ENCODE data around the gene CBLN3.

The CBLN3 gene

DNA sequence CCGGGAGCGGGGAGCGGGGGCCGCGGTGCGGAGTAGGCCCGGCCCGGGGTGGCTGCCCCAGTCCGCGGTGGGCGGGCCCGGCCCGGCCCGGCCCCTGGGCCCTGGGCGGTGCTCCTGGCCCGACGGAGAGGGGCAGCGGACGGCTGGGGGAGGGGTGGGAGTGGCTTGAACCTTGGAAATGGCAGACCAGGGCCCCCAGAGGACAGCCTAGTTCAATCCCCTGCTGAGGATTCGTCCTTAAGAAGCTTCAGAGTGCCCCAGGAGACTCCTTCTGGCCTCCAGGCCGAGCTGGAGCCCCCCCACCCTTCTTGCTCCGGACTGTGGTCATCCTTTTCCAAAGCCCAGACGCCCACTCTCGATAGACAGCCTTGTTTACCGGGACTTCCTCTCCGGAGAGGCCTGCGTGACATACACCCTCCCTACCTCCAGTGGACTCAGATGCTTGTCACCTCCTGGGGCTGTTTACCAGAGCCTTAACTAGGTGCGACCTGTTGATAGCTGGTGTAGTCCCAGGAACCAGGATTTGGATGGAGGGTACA lies 744 bp upstream of the CBLN3 start:
- FAIRE-seq = no peak
- peak; percentile 79 for DNase-seq (ENCODE audit: insufficient read length)
- TF ChIP-seq POLR2AphosphoS5 (IDR thresholded peaks at IDR 0.05; ENCODE audit: low read depth, low read length) (no peak), TAF1 (IDR thresholded peaks at IDR 0.05; ENCODE audit: borderline replicate concordance, low read depth, low read length) (no peak), POLR2A (IDR thresholded peaks at IDR 0.05; ENCODE audit: low read depth, low read length) (no peak)

DNA sequence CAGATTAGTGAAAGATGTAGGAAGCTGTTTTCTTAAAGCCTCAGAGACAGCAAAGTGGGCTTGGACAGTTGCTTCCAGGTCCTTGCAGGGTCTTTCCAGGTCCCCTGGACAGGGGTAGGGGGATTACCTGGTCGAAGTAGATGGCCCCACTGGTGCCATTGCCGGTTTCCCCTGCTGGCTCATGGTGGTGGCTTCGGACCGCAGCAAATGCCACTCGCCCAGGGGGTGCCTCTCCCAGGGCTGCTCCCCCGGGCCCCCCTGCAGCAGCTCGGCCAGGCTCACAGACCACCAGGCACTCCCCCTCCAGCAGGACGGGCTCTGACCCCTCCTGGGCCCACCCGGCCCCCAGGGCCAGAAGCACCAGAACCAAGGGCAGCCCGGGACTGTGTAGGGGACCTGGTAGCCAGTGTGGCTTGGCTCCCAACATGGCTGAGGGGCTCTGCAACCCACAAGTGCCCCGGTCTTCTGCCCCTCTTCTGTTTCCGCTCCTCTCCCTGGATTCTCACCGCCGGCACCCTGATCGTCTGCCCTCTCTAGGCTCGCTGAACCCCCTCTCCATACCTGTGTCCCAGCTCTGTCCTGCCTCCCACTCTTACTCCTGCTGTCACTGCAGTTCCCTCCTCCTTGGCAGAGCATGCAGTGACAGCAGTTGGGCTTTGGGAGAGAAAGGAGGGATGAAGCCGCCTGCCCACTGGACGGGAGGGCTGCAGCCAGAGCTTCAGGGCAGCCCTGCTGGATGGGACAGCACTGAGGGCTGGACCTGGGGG lies 657 bp downstream of the CBLN3 start:
- FAIRE-seq (no peak), DNase-seq (ENCODE audit: insufficient read length) (no peak)
- no peak for TF ChIP-seq TAF1 (IDR thresholded peaks at IDR 0.05; ENCODE audit: borderline replicate concordance, low read depth, low read length)
- no peak for TF ChIP-seq POLR2A (IDR thresholded peaks at IDR 0.05; ENCODE audit: low read depth, low read length)
- no peak for TF ChIP-seq POLR2AphosphoS5 (IDR thresholded peaks at IDR 0.05; ENCODE audit: low read depth, low read length)

DNA sequence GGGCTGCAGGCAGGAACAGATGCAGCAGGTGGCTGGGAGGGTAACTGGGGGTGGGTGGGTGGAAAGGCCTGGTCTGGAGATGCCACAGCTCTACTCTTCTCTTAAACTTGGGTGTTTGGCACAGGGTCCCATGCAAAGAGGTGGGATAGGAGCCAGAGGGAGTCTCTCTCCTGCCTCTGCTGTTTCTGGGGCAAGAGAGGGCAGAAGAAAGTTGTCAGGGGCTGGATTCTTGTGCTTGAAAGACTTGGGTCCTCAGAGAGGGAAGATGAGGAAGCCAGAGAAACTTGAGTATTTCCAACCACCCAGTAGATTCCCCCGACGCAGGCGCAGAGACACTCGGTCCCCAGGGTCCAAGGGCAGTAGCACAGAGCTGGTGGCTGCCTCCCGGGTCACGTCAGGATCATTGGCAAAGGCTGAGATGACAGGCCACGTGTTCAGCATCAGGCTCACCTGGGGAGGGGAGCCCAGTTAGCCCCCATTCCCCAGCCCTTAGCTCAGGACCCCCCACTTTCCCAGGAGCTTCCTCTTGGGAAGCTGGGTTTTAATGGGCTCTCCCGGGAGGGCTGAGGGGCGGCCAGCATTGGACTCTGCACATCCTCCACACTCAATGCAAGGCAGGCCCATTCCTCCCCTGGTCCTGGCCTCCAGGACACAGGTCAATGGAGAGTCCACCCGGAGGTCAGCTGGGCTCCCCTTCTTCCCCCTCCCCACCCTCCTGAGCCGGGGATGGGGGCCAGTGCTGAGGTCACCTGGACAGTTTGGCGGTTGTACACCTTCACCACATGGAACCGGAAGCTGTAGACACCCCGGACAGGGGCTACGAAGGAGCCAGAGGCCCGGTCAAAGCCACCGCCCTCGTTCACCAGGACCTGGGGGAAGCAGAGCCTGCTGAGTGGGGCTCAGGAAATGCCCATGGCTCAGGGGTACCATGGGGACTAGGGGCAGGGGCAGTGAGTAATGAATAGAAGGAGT lies 1.6 kb downstream of the CBLN3 start:
- TF ChIP-seq POLR2AphosphoS5 (IDR thresholded peaks at IDR 0.05; ENCODE audit: low read depth, low read length) (no peak), POLR2A (IDR thresholded peaks at IDR 0.05; ENCODE audit: low read depth, low read length) (no peak)
- no peak for FAIRE-seq

DNA sequence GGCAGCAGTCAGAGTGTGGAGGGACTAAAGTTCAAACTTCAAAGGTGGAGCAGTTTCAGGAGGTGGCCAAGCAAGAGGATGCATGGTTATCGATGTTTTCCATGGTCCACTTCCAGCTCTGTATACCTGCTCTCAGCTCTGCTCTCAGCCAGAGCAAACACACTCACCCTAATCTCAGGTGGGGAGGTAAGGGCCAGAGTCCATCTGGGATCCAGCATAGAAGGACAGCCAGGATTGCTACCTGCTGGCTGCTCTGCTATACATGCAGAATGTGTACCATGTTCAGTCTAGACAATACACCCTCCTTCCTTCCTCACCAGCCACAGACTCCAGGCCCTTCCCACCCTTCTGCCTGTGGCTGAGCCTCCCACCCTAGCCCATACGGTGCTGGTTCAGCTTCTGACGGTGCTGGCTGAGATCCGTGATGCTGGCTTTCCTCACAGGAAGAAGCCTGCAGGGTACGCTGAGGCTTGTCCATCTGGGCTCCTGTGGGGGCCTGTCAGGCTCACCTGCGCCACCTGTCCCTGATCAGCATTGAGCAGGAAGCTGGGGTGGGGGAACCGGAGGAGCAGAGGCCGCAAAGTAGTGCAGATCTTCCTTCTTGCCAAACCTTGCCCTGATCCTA lies 2.4 kb downstream of the CBLN3 start:
- FAIRE-seq = no peak

More for the DNA sequence above, 1.6 kb downstream of the CBLN3 start:
- no peak for DNase-seq (ENCODE audit: insufficient read length)

DNA sequence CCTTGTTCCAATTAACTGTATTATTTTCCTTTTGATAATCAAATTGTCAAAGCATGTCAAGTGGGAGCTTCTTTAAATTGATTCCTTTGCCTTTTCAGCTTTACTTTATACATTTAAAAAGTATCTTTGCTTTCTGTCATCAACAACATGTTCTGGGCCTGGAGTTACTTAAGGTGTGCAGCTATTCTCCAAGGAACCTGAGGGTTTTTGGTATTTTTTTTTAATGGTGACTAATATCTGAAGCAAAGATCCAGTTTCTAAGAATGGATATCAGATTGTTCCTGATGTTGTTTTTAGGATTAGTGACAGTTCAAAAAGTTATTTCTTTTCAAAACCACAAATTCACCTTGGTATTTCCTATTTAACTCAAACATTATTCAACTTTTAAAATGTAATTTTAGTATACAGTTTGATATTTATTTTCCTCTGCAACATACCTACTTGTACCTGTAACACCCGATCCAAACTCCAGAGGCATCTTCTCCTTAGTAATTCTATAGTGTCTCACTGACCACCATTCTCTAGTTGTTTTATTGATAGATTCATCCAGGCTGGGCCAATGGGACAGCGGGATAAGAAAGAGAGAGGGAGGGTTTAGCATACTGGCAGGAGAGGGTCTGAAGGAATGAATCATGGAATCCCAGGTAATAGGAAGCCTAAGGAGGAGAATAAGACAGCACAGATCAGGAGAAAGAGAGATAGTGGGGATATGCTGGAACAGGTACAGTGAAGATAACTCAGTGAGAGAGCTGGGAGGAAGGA lies 3.1 kb downstream of the CBLN3 start:
- FAIRE-seq = no peak

More for the DNA sequence above, 2.4 kb downstream of the CBLN3 start:
- TF ChIP-seq POLR2A (IDR thresholded peaks at IDR 0.05; ENCODE audit: low read depth, low read length) (no peak), TAF1 (IDR thresholded peaks at IDR 0.05; ENCODE audit: borderline replicate concordance, low read depth, low read length) (no peak), POLR2AphosphoS5 (IDR thresholded peaks at IDR 0.05; ENCODE audit: low read depth, low read length) (no peak)
- DNase-seq (ENCODE audit: insufficient read length) = no peak

DNA sequence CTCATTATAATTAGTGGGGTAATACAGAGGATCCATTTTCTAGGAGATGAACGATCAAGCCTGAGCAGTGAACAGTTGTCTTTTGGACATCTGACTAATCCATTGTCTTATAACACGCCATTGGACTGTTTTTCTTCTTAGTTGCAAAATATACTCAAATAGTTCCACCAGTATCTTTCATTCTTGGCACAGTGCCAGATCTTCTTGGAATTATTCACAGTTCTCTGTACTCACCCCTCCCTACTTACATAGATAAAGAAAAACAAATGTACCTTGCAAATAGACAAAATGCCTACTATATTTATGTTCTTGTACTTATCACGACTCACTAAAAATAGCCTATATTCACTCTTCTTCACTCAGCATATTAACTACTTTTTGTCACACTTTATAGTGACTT lies 3.8 kb downstream of the CBLN3 start:
- no peak for FAIRE-seq
- no peak for TF ChIP-seq POLR2A (IDR thresholded peaks at IDR 0.05; ENCODE audit: low read depth, low read length)
- TF ChIP-seq TAF1 (IDR thresholded peaks at IDR 0.05; ENCODE audit: borderline replicate concordance, low read depth, low read length) = no peak
- no peak for TF ChIP-seq POLR2AphosphoS5 (IDR thresholded peaks at IDR 0.05; ENCODE audit: low read depth, low read length)
- no peak for DNase-seq (ENCODE audit: insufficient read length)

More for the DNA sequence above, 3.1 kb downstream of the CBLN3 start:
- no peak for TF ChIP-seq TAF1 (IDR thresholded peaks at IDR 0.05; ENCODE audit: borderline replicate concordance, low read depth, low read length)
- TF ChIP-seq POLR2AphosphoS5 (IDR thresholded peaks at IDR 0.05; ENCODE audit: low read depth, low read length) = no peak
- TF ChIP-seq POLR2A (IDR thresholded peaks at IDR 0.05; ENCODE audit: low read depth, low read length) = no peak
- no peak for DNase-seq (ENCODE audit: insufficient read length)

DNA sequence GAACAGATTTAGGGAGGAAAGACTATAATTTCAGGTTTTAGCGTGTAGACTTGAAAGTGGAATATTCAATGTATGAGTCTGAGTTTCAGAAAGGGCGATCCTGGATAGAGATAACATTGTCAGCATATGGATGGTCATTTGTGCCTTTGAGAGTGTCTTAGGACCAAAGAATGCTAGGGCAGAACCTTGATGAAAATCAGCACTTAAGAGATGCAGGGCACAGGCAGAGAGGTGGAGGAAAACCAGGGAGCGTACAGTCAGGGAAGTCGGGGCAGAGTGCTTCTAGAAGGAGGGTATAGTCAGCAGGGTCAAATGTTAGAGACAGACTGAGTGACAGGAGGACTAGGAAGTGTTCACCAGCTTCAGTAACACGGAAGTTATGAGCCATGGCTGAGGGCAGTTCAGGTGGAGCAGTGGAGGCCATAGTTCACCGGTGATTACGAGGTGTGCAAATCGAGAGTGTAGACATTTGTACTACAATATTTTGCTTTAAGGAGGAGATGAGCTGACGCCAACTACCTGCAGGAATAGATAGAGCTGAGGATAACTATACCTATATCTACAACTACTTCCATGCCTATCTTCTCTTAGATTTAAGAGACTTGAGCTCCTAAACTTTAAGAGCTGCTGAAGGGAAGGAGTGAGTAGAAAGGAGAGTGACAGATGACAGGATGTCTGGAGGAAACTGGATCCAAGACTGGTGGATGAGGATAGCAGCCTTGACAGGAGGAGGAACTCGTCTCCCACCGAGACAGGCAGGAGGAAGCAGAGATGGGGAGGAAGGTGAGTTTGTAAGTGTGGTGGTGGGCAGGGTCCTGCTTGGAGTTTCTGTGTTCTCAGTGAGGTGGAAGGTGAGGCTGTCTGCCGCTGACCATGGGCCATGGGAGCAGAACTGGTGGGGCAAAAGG lies 6.5 kb downstream of the CBLN3 start:
- no peak for DNase-seq (ENCODE audit: insufficient read length)
- TF ChIP-seq POLR2A (IDR thresholded peaks at IDR 0.05; ENCODE audit: low read depth, low read length) (no peak), TAF1 (IDR thresholded peaks at IDR 0.05; ENCODE audit: borderline replicate concordance, low read depth, low read length) (no peak), POLR2AphosphoS5 (IDR thresholded peaks at IDR 0.05; ENCODE audit: low read depth, low read length) (no peak)
- FAIRE-seq = peak; percentile 50

DNA sequence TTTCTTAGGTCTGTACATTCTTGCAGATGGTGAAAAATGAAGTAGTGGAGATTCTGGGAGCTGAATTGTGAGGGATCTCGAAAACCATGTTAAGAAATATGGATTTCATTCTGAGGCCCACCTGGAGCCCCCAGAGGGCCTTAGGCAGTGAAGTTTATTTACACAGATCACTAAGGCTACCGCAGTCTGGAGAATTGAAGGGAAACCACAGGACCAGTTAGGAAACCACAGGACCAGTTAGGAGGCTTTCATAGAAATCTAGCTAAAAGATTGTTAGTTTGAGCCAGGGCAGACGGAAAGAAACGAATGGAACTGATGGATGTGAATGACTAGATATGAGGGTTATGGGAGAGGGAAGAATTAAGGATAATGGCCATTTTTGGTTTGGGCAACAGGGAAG lies 7.2 kb downstream of the CBLN3 start:
- TF ChIP-seq POLR2AphosphoS5 (IDR thresholded peaks at IDR 0.05; ENCODE audit: low read depth, low read length) = no peak
- no peak for TF ChIP-seq POLR2A (IDR thresholded peaks at IDR 0.05; ENCODE audit: low read depth, low read length)
- FAIRE-seq = no peak

DNA sequence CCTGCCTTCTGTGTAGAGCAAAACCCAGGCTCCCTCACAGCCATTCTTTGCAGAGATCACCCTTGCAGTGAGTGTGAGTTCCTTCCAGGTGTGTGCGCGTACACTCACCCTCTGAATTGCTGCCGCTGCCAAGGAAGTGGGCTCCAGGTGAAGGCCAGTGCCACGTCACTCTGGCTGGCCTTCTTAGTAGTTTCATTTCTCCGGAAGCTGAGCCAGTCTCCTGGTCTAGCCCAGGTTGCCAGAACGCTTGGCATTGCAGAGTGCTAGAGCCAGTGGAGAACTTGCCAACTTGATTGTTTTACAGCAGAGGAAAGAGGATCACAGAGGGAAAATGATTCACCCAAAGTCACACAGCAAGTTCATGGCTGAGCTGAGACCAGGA lies 11.0 kb downstream of the CBLN3 start:
- no peak for TF ChIP-seq TAF1 (IDR thresholded peaks at IDR 0.05; ENCODE audit: borderline replicate concordance, low read depth, low read length)
- no peak for TF ChIP-seq POLR2AphosphoS5 (IDR thresholded peaks at IDR 0.05; ENCODE audit: low read depth, low read length)
- TF ChIP-seq POLR2A (IDR thresholded peaks at IDR 0.05; ENCODE audit: low read depth, low read length) = no peak
- DNase-seq (ENCODE audit: insufficient read length) (no peak), FAIRE-seq (no peak)

More for the DNA sequence above, 7.2 kb downstream of the CBLN3 start:
- DNase-seq (ENCODE audit: insufficient read length) = no peak
